Right ventricle myocardium superior (tissue), 1 donor: ENCODE measurements around the gene MCM9. TPM values are rescaled to one million over a fixed set of nuclear protein-coding genes. Genes with fewer than 3 reads are reported as not detected.

Experiments used
- ATAC-seq: fragments of 200-7000 bp; cut with Tn5 transposase; one replicate; pipeline ENCODE4 v1.9.1; 2020; ENCODE audit warnings: mild to moderate bottlenecking; ENCODE audit not compliant: poor library complexity
- DNase-seq: peaks from one replicate; pipeline ENCODE4 v3.0.0-alpha.2; 2020
- intact Hi-C: fragments of 100-400 bp; cut with DNase I; formaldehyde crosslinking; loops from one replicate; pipeline ENCODE4 v1.11.2; 2022
- long read RNA-seq: library from polyadenylated mRNA; unstranded; transcript quantifications from one replicate; pipeline ENCODE4 v2.0.0, GENCODE V29; 2021
- total RNA-seq: library from RNA; stranded (reverse); fragmentation: NEBNext Ultra II Directional; extraction: Animal tissue kit (Norgen Biotek cat#: 25700); gene quantifications from one replicate; pipeline ENCODE4 v1.2.1, GENCODE V29; 2021
- donor health status: DM: no; HTN: yes; CAD: no; lungs with severe emphysema.

The MCM9 gene
- total RNA-seq: 4.8 TPM
- long read RNA-seq, partial matches to known transcripts: 1 of 6 reads
- long read RNA-seq, other reads (novel, unspliced or antisense): 5 of 6 reads

DNA sequence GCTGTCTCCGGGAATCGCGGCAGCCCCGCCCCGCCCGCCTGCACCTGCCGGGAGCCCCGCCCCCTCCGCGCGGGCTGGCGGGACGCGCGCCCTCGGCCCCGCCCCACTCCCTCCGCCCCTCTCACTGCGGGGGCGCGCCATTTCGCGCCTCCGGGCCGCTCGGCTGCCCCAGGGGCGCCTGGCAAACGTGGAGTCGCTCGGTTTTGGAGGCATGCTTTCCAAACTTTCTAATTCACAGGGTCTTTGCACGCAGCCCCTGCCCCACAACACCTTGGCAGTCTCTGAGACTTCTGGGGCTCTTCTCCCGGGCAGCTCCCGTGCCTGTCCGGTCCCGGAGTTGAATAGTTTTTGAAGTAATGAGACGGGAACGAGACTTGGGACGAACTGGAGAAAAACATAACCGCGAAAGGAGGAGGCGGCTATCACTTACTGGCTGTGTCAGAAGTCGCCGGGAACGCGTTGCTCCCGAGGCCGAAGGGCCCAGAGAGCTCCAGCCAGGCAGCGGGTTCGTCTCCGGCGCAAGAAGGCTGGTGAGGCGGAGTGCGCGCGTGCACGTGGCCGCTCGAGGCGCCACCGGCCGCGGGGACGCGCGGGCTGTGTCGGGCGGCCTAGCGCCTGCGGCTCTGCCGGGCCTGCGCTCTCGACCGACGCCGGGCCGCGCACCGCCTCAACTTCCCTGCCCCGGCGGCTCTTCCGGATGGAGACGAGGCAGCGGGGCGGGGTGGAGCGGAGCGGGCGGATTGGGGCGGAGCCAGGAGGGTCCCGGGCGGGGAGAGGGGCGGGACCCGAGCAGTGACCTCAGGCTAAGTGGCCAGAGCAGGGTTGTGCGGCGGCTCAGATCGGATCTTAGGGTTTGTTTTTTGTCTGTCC, at the start of gene MCM9:
TSS of gene MCM9 (minus strand) at position 699 of the 870 bp plus-strand sequence. CDS start 3,436 bp downstream, outside the sequence.
- DNase-seq (peak; percentile 94), ATAC-seq (peak; percentile 99)
- intact Hi-C loops: no loop called here

GRCh38 chr6:118984342-118984741, 49.4 kb upstream of the MCM9 start:
- no peak for ATAC-seq
- DNase-seq: no peak
- intact Hi-C loops: no loop called here

GRCh38 chr6:118982575-118982911, 47.6 kb upstream of the MCM9 start:
- intact Hi-C loops: no loop called here
- DNase-seq: no peak

GRCh38 chr6:118981884-118982574, 47.1 kb upstream of the MCM9 start:
- no peak for ATAC-seq
- intact Hi-C loops: no loop called here
- no peak for DNase-seq

More at GRCh38 chr6:118982575-118982911, 47.6 kb upstream of the MCM9 start:
- no peak for ATAC-seq

DNA sequence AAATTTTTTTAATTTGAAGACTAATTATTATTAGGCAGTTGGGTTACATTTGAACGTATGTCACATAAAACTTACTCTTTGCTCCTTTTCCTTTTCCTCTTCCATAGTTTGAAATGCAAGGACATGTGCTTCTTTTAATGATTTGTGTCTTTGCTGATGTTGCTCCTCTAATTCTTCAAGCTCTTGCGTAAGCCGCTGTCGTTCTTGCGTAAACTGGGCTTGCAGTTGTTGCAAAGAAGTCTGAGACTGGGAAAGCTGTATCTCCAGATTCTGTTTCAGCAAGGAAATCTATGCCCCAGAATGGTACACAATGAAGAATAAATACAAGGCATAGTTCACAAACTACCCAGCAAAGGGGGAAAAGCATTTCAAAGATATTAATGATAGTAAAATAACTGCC, 45.1 kb upstream of the MCM9 start:
- ATAC-seq (no peak), DNase-seq (peak; percentile 61)
- intact Hi-C loops: no loop called here

- intact Hi-C loops: no loop called here
- no peak for ATAC-seq
- DNase-seq: no peak
These were observed 39.8 kb upstream of the MCM9 start for GRCh38 chr6:118974790-118975189.

DNA sequence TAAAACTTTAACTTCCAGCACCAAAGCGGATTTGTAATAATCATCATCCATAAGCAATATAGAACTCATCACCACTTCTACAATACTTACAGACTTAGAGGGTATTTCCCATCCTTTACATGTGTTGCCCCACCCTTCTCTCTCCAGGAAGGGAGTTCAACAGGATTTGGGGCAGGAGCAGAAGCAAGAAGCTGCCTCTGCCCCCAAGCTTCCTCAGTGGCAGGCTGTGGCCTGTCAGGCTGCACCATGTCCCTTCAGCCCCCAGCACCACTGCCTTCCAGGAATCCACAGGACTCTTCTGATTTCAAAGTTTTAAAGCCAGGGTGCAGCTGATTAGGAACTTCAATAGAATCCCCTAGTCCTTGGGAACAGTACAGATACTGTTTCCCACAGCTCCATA, 36.7 kb upstream of the MCM9 start:
- intact Hi-C loops: no loop called here
- DNase-seq (no peak), ATAC-seq (no peak)

DNA sequence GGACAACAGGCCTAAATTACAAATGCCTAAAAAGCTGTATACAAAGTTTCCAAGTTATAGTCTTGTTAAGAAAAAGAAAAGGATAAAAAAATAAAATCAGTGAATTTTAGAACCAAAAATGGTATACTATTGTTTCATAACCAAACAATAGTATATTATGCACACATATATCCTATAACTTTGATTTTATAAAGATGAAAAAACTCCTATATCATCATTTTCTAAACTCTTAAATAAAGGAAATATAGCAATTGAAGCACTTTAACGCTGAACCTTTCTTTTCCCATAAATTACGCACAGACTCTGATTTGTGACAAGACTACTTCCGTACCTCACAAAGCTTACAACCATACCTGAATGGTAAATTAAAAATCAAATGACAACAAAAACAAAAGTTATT, 35.9 kb upstream of the MCM9 start:
- DNase-seq (no peak), ATAC-seq (no peak)
- intact Hi-C loops: no loop called here

GRCh38 chr6:118968416-118968815, 33.5 kb upstream of the MCM9 start:
- intact Hi-C loops: no loop called here
- ATAC-seq (peak; percentile 52), DNase-seq (no peak)

- intact Hi-C loops: no loop called here
- no peak for ATAC-seq
- DNase-seq: no peak
These were observed 32.3 kb upstream of the MCM9 start for GRCh38 chr6:118967239-118967638.

DNA sequence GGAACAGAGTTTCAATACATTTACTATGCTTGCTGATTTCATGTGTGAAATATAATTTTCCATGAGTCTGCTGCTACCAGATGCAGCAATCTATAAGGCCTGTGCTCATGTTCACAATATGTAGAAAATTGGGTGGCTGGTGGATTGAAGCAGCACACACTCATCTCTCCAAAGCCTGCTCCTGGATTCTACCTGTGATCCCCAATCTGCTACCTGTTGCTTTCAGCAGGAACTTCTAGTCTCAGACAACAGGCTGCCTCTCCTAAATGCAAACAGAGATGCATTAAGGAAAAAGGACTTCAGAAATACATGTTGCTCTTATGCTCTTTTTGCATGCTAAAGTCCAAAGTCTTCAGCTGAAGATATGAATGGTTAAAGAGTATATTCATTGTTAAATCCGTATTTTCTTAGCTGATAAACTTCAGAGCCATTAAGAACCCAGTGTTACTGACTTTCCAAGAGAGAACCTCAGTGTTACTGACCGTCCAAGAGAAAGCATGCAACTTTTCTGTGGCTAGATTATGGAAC, 30.9 kb upstream of the MCM9 start:
- DNase-seq (no peak), ATAC-seq (no peak)
- intact Hi-C loops: loop anchor here (2.0 kb wide), 1 partner anchor 149 kb away; no protein-coding TSS in a partner anchor

DNA sequence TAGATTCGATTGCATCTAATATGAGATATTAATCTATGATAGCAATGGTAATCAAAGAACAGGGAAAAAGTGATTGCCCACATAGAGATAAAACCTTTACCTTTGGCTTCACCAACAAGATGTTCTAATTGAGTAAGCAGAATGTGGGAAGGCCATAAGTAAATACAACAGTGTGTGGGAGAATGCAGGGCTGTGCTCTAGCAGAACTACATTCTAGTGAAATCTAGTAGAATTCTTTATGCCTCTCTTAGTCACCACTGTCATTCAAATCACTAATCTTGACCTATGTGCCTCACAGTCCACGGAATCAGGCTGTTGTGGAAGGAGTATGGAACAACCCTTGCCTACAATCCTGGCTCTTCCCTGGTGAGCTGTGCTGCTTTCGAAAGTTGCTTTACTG, 30.4 kb upstream of the MCM9 start:
- intact Hi-C loops: loop anchor here (2.0 kb wide), 1 partner anchor 149 kb away; no protein-coding TSS in a partner anchor
- ATAC-seq (no peak), DNase-seq (no peak)

GRCh38 chr6:118963003-118963402, 28.0 kb upstream of the MCM9 start:
- intact Hi-C loops: no loop called here
- ATAC-seq: no peak
- no peak for DNase-seq

DNA sequence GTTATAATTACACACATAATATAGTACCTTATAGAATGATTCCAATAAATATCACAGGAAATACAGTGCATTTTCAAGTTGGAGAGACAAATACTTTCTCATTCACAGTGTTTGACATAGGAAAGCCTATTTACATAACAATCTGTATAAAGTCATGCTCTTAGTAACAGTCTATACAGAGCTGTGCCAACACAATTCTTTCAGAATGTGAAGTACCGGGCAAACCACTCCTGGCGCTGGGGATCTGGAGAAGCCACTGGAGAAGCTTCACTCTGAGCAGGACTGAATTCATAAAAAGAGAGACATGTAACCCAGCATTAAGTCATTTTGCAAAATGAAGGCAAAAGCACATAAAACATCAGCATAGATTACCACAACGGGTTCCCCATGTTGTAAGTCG, 24.9 kb upstream of the MCM9 start:
- intact Hi-C loops: no loop called here
- ATAC-seq (no peak), DNase-seq (no peak)

- DNase-seq (no peak), ATAC-seq (no peak)
- intact Hi-C loops: no loop called here
These were observed 18.4 kb upstream of the MCM9 start for GRCh38 chr6:118953391-118953790.

DNA sequence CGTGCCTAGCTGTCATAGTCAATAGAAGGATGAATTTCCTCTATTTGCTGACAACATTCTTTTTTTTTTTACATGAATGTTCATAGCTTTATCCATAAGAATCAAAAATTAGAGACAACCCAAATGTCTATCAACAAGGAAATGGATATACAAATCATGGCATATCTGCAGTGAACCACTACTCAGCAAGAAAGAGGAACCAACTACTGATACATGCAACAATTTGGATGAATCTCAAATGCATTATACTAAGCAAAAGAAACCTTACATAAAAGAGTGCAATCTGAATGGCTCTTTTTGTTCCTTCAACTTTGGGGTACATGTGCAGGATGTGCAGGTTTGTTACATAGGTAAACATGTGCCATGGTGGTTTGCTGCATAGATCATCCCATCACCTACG, 17.7 kb upstream of the MCM9 start:
- no peak for DNase-seq
- intact Hi-C loops: no loop called here
- no peak for ATAC-seq

DNA sequence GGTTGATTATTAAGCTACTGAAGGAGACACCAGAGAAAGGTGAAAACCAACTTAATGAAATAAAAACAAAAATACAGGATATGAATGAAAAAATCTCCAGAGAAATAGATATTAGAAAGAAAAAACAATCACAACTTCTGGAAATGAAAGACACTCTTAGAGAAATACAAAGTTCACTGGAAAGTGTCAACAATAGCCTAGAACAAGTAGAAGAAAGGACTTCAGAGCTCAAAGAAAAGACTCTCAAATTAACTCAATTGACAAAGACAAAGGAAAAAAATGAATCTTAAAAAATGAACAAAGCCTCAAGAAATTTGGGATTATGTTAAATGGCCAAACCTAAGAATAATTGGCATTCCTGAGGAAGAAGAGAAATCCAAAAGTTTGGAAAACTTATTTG, 10.3 kb upstream of the MCM9 start:
- ATAC-seq (no peak), DNase-seq (no peak)
- intact Hi-C loops: no loop called here

DNA sequence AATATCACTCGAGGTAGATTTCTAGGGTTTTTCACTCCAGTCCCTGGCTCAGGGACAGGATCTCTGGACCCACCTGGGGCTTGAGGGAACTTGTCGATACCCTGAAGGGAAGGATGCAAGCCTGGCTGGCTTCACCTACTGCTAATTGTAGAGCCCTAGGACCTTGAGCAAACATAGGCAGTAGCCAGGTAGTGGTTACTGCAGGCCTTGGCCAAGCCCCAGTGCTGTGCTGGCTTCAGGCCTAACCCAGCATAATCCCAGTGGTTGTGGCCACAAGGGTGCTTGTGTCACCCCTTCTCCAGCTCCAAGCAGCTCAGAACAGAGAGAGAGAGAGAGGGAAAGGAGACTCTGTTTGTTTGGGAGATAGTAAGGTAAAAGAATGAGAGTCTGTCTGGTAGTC, 5.8 kb upstream of the MCM9 start:
- ATAC-seq (no peak), DNase-seq (no peak)
- intact Hi-C loops: no loop called here

DNA sequence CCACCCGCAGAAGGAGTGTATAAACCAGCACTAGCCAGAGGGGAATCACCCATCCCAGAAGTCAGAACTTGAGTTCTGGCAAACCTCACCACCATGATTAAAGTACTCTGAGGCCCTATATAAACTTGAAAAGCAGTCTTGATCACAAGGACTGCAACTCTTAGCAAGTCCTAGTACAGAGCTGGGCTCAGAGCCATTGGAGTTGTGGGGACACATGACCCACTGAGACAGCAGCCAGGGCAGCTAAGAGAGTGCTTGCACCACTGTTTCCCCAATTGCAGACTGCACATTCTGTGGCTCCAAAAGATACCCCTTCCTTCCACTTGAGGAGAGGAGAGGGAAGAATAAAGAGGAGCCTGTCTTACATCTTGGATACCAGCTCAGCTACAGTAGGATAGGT, 4.7 kb upstream of the MCM9 start:
- intact Hi-C loops: no loop called here
- peak; percentile 45 for DNase-seq
- ATAC-seq: peak; percentile 35
